ENCODE measurements around the gene ZNF503.

Gene ZNF503

GRCh38 chr10:75397496-75398199 lies 3.9 kb downstream of the ZNF503 start:
- no peak for TF ChIP-seq CTCF (IDR thresholded peaks at IDR 0.05; ENCODE audit: insufficient read depth, missing control alignments)
- no peak for DNase-seq (ENCODE audit: insufficient read length, low spot score)
- no peak for FAIRE-seq

- FAIRE-seq (no peak), DNase-seq (ENCODE audit: insufficient read length, low spot score) (no peak)
- no peak for TF ChIP-seq CTCF (IDR thresholded peaks at IDR 0.05; ENCODE audit: insufficient read depth, missing control alignments)
These were observed 4.7 kb downstream of the ZNF503 start for GRCh38 chr10:75396631-75397495.

- TF ChIP-seq CTCF (IDR thresholded peaks at IDR 0.05; ENCODE audit: insufficient read depth, missing control alignments) = no peak
- FAIRE-seq (no peak), DNase-seq (ENCODE audit: insufficient read length, low spot score) (no peak)
These were observed 5.5 kb downstream of the ZNF503 start for GRCh38 chr10:75395932-75396630.

GRCh38 chr10:75395066-75395931 lies 6.3 kb downstream of the ZNF503 start:
- peak; percentile 60 for TF ChIP-seq CTCF (IDR thresholded peaks at IDR 0.05; ENCODE audit: insufficient read depth, missing control alignments)
- no peak for FAIRE-seq
- DNase-seq (ENCODE audit: insufficient read length, low spot score) = no peak

- DNase-seq (ENCODE audit: insufficient read length, low spot score) (no peak), FAIRE-seq (no peak)
- no peak for TF ChIP-seq CTCF (IDR thresholded peaks at IDR 0.05; ENCODE audit: insufficient read depth, missing control alignments)
These were observed 7.3 kb downstream of the ZNF503 start for GRCh38 chr10:75394221-75394620.

- TF ChIP-seq CTCF (IDR thresholded peaks at IDR 0.05; ENCODE audit: insufficient read depth, missing control alignments) = no peak
- DNase-seq (ENCODE audit: insufficient read length, low spot score) = no peak
- FAIRE-seq = no peak
These were observed 8.8 kb downstream of the ZNF503 start for GRCh38 chr10:75392744-75393143.

All from D721Med (cell line).